A673 (cell line): Measurements from ENCODE around the gene CHCHD3. TPM values are rescaled to one million over a fixed set of nuclear protein-coding genes. Genes with fewer than 3 reads are reported as not detected.

ENCODE experiments used
- BruUV-seq: library from RNA; stranded (reverse); fragments of 400-500 nt; replicated peaks from 2 replicates; lab custom pipeline; 2021; lab: Mats Ljungman, UMichigan
- CTCF ChIA-PET: fragments of 300-600 bp; sonication (Branson Sonifier 250); formaldehyde crosslinking; loops from one replicate; lab custom pipeline; 2022; ENCODE audit warnings: antibody characterized with exemption; lab: Charles Lee
- POLR2A ChIA-PET: fragments of 300-600 bp; sonication (Branson Sonifier 250); formaldehyde crosslinking; loops from one replicate; lab custom pipeline; 2022; ENCODE audit warnings: antibody characterized with exemption; ENCODE audit not compliant: low non-redundant PET; lab: Charles Lee
- DNase-seq: peaks from one replicate; pipeline ENCODE4 v3.0.0-alpha.2; 2015; ENCODE audit warnings: low spot score
- H3K27ac ChIP-seq: fragments of 200-600 bp; sonication (generic); 2 replicates; pipeline ENCODE4 v1.5.1; 2016; ENCODE audit warnings: mixed run types, low read depth, mild to moderate bottlenecking, mixed read lengths, antibody characterized with exemption, low read length; ENCODE audit not compliant: poor library complexity, severe bottlenecking
- H3K27me3 ChIP-seq: fragments of 200-600 bp; sonication (generic); replicated peaks from 2 replicates; pipeline ENCODE4 v1.6.1; 2017; ENCODE audit warnings: mixed run types, low read depth, mild to moderate bottlenecking, mixed read lengths, antibody characterized with exemption, low read length; ENCODE audit not compliant: insufficient read depth, poor library complexity
- H3K36me3 ChIP-seq: fragments of 200-600 bp; sonication (generic); 2 replicates; pipeline ENCODE4 v1.6.1; 2016; ENCODE audit warnings: mixed run types, mild to moderate bottlenecking, mixed read lengths, antibody characterized with exemption, low read length; ENCODE audit not compliant: insufficient read depth, poor library complexity, severe bottlenecking
- H3K4me1 ChIP-seq: fragments of 200-600 bp; sonication (generic); 2 replicates; pipeline ENCODE4 v1.6.1; 2017; ENCODE audit warnings: mixed run types, mild to moderate bottlenecking, mixed read lengths, antibody characterized with exemption, low read length; ENCODE audit not compliant: insufficient read depth, poor library complexity, severe bottlenecking
- H3K4me3 ChIP-seq: fragments of 200-600 bp; sonication (generic); 2 replicates; pipeline ENCODE4 v1.5.1; 2016; ENCODE audit warnings: low read depth, mixed run types, mild to moderate bottlenecking, mixed read lengths, low read length; ENCODE audit not compliant: poor library complexity, severe bottlenecking
- H3K9me3 ChIP-seq: fragments of 200-600 bp; sonication (generic); 2 replicates; pipeline ENCODE4 v1.6.1; 2016; ENCODE audit warnings: mixed run types, low read depth, mild to moderate bottlenecking, mixed read lengths, antibody characterized with exemption, low read length; ENCODE audit not compliant: poor library complexity, severe bottlenecking
- CTCF ChIP-seq: fragments of 300-800, 200-600 bp; sonication (generic); conservative IDR thresholded peaks from 2 replicates; pipeline ENCODE4 v1.5.1; 2017; ENCODE audit warnings: low read depth, mild to moderate bottlenecking, antibody characterized with exemption, low read length, moderate library complexity, mixed read lengths
- EZH2 ChIP-seq: fragments of 200-600 bp; sonication (generic); IDR thresholded peaks from 2 replicates; pipeline ENCODE4 v1.6.1; 2017; ENCODE audit warnings: borderline replicate concordance, low read depth, mild to moderate bottlenecking, mixed read lengths, antibody characterized with exemption, low read length; ENCODE audit not compliant: poor library complexity, severe bottlenecking
- intact Hi-C: fragments of 100-400 bp; cut with micrococcal nuclease; formaldehyde crosslinking; loops from one replicate; pipeline ENCODE4 v1.10.0; 2022; ENCODE audit not compliant: unreplicated experiment
- total RNA-seq: library from RNA; stranded (reverse); gene quantifications from 2 replicates; pipeline ENCODE4 v1.2.3, GENCODE V29; 2021

The CHCHD3 gene
- total RNA-seq, 1 experiment from 2014 or later, result 128 TPM

GRCh38 chr7:132742189-132742612 is 339.7 kb downstream of the CHCHD3 start:
- ChIA-PET POLR2A (no interaction called here), CTCF (no interaction called here)
- TF ChIP-seq EZH2, result no peak
- TF ChIP-seq CTCF, result no peak
- Histone ChIP-seq H3K4me1 (peaks cover 3% of the 10 kb centered on the region), H3K9me3 (peaks cover 4% of the 10 kb centered on the region), H3K27ac (no peak overlapping the region), H3K36me3 (no peaks in the 10 kb centered on the region), H3K27me3 (peaks cover 23% of the 10 kb centered on the region), H3K4me3 (no peak overlapping the region)
- DNase-seq, result no peak
- intact Hi-C loops, result no loop called here
- no TSS peak for BruUV-seq

- H3K9me3 ChIP-seq, result peaks cover 4% of the 10 kb centered on the region
- peaks cover 3% of the 10 kb centered on the region for H3K4me1 ChIP-seq
- H3K4me3 ChIP-seq, result no peak overlapping the region
- DNase-seq, result no peak
- POLR2A ChIA-PET, result no interaction called here
- no peak overlapping the region for H3K27ac ChIP-seq
- intact Hi-C loops, result no loop called here
- TF ChIP-seq CTCF, result no peak
- no peak for TF ChIP-seq EZH2
- no TSS peak for BruUV-seq
- CTCF ChIA-PET, result no interaction called here
- peaks cover 33% of the 10 kb centered on the region for H3K27me3 ChIP-seq
- H3K36me3 ChIP-seq, result no peaks in the 10 kb centered on the region
Measured at GRCh38 chr7:132740176-132740575, 341.7 kb downstream of the CHCHD3 start.

GRCh38 chr7:132739271-132739955 is 342.5 kb downstream of the CHCHD3 start:
- TF ChIP-seq EZH2, result no peak
- TF ChIP-seq CTCF, result no peak
- Histone ChIP-seq H3K4me3 (no peak overlapping the region), H3K27me3 (peaks cover 35% of the 10 kb centered on the region), H3K4me1 (peaks cover 3% of the 10 kb centered on the region), H3K36me3 (no peaks in the 10 kb centered on the region), H3K9me3 (peaks cover 4% of the 10 kb centered on the region), H3K27ac (no peak overlapping the region)
- POLR2A ChIA-PET, result no interaction called here
- peak; percentile 54 for DNase-seq
- BruUV-seq, result no TSS peak
- CTCF ChIA-PET, result no interaction called here
- intact Hi-C loops, result no loop called here
